NCI-H1048 (cell line): ENCODE results near the gene ODR4.
"Not testable (repeated sequence)": the region's sequence is repeated elsewhere in the genome, so short reads cannot be mapped to it uniquely, and the experiment has no call there.

Experiments used
- DNase-seq: peaks from one replicate; lab custom pipeline; 2025; lab: John Stamatoyannopoulos, UW

ODR4 gene

DNA sequence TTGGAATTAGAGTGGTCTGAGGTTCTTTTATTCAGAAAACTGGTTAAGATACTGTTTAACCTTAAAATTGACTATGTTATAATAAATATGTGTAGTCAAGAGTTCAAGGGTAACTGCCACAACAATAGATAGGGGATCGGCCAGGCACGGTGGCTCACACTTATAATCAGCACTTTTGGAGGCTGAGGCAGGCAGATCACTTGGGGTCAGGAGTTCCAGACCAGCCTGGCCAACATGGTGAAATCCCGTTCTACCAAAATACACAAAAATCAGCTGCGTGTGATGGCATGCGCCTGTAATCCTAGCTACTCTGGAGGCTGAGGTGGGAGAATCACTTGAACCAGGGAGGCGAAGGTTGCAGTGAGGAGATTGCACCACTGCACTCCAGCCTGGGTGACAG, 45.8 kb downstream of the ODR4 start:
- DNase-seq: no peak

DNA sequence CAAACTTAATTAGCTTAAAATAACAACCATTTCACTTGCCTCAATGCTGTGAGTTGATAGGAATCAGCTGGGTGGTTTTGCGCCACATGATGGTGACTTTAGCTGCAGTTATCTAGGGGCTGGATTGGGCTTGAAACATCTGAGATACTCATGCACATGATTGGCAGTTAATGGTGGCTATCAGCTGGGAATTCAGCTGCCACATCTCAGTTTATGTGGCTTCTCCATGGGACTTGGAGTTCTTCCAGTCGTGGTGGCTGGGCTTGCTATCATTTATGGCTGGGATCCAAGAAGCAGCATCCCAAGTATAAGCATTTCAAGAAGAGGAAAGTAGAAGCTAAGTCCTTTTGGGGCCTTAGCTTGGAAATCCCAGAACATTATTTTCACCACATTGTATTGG, 48.9 kb downstream of the ODR4 start:
- no peak for DNase-seq

DNA sequence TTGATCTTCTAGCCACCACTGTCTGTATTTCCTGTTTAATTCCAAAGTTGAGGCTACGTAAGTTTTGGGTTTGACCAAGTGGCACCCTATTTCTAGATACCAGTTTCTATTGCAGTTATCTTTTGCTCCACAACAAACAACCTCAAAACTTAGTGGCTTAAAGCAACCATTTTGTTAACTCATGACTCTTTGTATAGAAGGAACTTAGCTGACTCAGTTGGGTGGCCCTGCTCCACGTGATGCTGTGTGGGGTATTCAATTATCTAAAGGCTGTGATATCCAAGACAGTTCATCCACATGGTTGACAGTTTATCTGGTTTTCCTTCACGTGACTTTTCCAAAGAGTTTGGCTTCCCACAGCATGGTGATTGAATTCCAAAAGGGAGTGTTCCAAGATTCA, 50.5 kb downstream of the ODR4 start:
- no peak for DNase-seq

DNA sequence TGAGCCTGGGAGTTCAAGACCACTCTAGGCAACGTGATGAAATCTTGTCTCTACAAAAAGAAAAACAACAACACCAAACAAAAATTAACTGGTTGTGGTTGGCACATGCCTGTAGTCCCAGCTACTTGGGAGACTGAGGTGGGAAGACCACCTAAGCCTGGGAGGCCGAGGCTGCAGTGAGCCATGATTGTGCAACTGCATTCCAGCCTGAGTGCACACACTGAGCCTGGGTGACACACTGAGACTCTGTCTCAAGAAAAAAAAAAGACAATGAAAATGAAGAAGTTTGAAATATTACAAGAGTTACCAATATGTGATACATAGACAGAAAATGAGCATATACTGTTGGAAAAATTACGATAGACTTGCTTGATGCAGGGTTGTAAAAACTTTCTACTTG, 53.4 kb downstream of the ODR4 start:
- no peak for DNase-seq

DNA sequence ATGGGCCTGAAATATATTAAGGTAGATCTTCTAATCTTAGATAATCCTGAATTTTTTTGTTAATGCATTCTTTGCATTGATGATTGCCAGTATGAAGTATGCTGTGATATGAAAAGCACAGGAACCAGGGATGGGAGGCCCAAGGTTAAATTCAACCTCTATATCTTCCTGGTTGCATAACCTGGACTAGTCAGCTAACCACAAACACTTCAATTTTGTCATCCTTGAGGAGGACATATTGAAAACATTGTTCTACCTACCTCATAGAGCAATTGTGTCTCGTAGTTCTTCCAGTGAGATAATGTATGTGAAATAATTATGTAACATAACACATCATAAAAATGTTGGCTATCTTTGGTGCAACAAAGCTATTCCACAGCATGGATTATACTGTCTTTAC, 59.7 kb downstream of the ODR4 start:
- DNase-seq: no peak

DNA sequence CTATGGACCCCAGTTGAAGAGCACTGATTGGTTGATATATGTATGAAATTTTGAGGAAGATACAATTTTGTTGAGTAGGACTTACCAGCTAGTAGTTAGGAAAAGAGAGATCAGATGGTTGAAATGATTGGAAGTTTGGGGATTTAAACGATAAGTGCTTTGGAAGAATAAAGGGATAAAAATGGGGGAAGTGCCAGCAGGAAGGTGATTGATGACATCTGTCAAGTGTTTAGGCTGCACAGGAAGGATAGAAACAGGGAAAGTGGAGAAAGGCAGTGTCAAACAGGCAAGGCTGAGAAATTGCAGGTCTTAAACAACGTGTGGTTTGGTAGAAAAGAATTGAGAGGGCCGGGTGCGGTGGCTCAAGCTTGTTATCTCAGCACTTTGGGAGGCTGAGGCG, 62.9 kb downstream of the ODR4 start:
- no peak for DNase-seq

DNA sequence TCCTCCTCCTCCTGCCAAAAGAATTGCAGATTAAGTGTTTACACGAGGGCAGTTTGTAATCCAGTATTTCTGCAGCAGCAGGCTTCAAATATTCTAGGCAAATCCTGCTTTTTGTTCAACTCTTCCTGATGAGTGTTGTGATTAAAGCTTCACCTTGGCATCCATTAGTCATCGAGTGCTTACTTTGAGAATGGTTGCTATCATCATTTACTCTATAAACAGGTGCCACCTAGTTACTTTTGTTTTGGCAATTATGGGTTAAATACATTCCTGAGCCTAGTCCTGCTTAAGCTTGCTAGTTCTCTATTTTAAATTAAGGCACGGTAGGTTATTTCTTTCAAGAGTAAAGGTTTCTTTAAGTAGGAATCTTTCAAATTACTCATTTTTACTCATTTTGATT, 64.9 kb downstream of the ODR4 start:
- DNase-seq: no peak

DNA sequence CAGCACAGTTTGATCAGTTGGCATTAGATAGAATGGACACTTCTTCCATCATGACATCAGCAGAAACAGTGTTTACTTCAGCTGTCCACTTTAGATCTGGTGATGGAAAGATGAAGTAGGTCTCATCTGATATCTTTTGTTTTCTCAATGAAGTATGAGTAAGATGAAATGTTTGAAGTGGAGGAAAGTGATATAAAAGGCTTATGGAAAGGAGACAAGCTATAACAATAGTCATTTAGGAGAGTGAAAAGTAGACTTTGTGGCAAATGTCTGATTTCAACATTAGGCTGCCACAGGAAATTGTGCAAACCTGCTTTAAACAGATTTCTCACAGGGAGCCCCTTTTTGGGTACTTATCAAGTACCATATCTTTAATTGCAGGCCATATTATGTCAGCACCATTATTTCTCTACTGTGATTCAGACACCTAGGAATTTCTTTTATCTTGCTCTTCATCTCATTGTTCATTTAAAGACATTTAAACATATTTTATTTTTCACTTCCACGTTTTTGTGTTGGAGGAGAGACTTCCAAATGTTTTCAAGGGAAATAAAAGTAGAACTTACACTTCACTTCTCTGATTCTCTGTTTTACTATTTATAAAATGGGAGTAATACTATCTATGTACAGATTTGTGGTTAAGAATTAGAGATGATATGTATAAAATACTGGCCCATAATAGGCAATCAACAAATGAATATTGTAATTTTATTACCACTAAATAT, 67.2 kb downstream of the ODR4 start:
- no peak for DNase-seq

DNA sequence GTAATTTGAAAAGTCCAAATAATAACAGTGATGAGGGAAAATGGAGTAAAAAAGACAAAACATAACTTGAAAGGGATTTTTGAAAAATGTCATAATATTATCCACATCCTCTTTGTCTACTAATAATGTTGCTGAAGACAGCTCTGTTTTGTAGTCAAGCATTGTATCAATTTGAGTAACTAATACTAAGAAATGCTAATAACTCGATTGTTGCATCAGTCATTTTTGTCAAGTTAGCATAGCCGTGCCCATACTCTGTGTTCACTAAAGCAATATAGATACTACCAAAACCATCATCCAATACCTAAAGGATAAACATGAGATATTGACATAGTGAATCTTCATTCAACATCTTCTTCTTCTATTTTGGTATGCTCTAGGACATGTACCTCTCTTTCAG, 68.0 kb downstream of the ODR4 start:
- DNase-seq: no peak

DNA sequence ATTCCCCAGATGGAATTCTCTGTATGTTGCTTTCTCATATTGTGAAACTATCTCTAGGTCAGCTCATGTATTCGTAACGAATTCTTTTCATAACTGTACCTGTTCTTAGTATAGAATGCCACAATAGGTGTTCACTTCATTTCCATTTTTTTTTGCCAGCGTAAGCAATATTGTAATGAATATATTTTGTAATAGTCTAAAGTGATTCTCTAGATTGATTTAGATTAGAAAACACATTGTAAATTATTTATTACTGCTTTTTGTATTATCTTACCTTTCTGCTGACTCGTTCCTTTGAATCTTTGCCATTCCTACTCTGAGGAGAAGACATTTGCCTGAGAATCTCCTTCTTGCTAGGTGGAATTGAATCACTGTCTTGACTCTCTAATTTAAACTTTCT, 70.5 kb downstream of the ODR4 start:
- DNase-seq: no peak

DNA sequence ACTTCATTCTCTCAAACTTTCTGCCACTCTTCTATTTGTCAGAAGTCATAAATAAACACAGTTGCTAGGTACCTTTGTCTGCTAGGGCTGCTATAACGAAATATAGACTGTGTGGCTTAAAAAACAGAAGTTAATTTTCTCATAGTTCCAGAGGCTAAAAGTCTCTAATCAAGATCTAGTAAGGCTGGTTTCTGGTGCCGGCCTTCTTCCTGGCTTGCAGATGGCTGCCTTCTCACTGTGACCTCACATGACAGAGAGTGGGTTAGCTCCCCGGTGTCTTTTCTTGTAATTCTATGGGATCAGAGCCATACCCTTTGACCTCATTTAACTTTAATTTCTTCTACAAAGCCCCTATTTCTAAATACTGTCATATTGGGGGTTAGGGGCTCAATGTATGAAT, 79.3 kb downstream of the ODR4 start:
- no peak for DNase-seq

DNA sequence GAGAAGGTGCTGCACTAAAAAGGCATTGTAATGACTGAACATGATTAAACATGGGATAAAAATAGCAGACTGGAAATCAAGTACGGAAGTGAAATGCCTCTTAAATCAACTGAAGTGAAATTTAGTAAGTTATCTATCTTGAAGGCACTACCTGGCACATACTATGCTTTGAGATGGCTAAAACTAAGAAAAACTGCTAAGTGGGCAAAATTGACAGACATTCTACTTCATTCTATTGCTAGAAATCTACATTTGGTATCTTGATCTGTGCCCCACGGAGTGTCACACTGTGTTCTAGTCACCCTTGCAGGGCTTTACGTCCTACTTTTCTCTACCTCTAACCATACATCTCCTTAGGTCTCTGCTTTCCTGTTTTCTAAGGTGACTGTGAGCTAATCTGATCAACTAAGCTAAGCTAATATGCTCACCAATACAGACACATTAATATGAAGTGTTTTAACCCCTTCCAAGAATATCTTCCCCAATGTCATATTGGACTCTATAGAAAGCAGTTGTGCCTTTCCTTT, 81.2 kb downstream of the ODR4 start:
- no peak for DNase-seq

DNA sequence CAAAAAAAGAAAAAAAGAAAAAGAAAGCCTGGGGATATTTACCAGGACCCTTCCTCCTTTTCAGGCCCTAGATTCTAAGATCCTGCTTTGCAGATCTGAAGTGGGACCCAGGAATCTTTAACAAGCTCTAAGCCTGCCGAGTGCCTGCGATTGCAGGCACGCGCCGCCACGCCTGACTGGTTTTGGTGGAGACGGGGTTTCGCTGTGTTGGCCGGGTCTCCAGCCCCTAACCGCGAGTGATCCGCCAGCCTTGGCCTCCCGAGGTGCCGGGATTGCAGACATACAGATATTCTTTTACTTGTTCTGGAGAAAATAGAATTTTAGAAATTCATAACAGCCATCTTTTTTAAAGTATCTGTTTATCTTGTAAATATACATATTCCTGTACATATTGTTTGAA, 83.5 kb downstream of the ODR4 start:
- DNase-seq: not testable (repeated sequence)

DNA sequence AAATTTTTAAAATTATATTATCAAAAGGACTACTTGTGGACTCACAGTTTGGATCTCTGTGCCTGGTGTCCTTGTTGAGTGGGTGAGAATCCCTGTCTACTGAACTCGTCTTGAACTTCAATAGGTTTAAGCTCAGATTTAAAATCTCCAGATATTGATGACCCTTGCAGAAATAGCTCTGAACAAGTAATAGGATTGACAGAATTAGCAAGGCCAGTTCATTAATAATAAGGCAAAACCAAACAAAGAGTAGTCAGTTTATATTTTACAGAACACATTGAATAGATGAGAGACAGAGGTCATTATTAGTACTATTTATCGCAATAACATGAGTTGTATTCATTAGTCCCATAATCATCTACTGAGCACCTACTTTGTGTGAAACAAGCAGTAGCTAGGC, 85.4 kb downstream of the ODR4 start, which contains the start of gene PDC:
TSS of gene PDC (minus strand) at position 101 of the 400 bp plus-strand sequence. CDS start 11,655 bp downstream, outside the sequence.
- no peak for DNase-seq

DNA sequence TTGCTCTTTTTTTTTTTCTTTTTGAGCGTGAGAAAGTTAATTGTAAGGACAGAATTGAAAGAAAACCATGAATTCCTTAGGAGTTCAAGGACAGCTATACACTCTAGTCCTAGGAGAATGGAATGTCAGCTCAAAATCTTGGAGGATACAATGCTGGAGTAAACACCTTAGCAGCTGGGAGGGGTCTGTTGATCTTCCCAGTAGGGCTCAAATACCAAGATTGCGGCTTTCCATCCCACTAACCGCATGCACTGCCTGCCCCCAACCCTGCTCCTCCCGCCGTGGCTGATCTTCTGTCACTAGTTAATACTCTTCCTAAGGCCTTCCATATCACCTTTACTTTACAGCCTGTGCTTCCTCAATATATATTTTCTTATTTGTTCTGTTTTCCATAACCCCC, 87.9 kb downstream of the ODR4 start:
- no peak for DNase-seq

DNA sequence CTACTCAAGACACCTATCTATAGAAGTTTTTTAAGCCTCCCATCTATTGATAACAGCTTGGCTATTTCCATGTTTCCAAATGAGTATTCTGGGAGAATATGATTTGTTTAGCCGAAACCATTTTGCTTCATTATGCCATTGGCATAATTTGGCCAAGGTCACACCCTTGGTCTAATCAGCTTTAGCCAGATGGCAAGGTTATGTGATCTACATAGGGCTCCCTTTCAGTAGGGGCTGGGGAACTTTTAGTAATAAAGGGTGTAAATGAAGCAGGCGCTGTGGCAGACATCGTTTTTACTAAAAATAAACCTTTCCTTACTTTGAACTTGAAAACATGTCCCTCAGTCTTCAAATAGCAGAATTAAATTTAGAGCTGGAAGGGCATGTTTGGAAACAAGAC, 88.3 kb downstream of the ODR4 start:
- DNase-seq: no peak

DNA sequence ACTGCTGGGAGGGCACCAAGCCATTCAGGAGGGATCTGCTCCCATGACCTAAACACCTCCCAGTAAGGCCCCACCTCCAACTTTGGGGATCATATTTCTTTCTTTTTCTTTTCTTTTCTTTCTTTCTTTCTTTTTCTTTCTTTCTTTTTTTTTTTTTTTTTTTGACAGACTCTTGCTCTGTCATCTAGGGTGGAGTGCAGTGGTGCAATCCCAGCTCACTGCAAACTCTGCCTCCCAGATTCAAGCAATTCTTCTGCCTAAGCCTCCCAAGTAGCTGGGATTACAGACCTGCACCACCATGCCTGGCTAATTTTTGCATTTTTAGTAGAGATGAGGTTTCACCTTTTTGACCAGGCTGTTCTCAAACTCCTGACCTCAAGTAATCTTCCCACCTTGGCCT, 89.9 kb downstream of the ODR4 start:
- not testable (repeated sequence) for DNase-seq

DNA sequence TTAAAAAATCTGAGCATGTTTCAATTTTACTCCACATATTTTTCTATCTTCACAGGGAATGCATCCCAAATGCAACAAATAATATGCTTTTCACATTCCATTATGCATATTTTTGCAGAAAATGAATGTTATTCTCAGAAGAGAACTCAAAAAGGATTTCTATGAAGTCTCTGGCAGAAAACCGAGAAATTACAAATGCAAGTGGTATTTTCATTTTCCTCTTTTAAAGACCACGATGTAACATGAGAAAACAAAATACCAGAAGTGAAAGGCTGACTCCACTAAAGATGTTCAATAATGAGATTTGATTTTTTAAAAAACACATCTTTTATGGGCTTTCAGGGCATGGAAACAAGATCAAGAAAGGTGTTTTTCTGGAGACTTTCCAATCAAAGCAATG, 90.3 kb downstream of the ODR4 start:
- DNase-seq: no peak
